HG02852 (cell line): Measurements from ENCODE around the gene KCNN3.

Experiments
- ATAC-seq: cut with Tn5 transposase; IDR thresholded peaks from one replicate; pipeline ENCODE4 v1.9.1; 2021; ENCODE audit warnings: mild to moderate bottlenecking, moderate library complexity; ENCODE audit not compliant: unreplicated experiment

The KCNN3 gene

GRCh38 chr1:154739654-154740053 lies 130.4 kb downstream of the KCNN3 start:
- ATAC-seq, result no peak

- no peak for ATAC-seq
Observed at GRCh38 chr1:154736841-154737240, 133.2 kb downstream of the KCNN3 start.

- no peak for ATAC-seq
Observed at GRCh38 chr1:154735804-154736168, 134.3 kb downstream of the KCNN3 start.

GRCh38 chr1:154735061-154735803 lies 134.8 kb downstream of the KCNN3 start:
- ATAC-seq, result no peak

GRCh38 chr1:154733621-154734020 lies 136.5 kb downstream of the KCNN3 start:
- no peak for ATAC-seq

- ATAC-seq, result no peak
Observed at GRCh38 chr1:154730986-154731489, 139.0 kb downstream of the KCNN3 start.

- no peak for ATAC-seq
Observed at GRCh38 chr1:154730259-154730658, 139.8 kb downstream of the KCNN3 start.

GRCh38 chr1:154729577-154729976 lies 140.5 kb downstream of the KCNN3 start:
- ATAC-seq, result no peak

GRCh38 chr1:154729031-154729442 lies 141.0 kb downstream of the KCNN3 start:
- no peak for ATAC-seq

GRCh38 chr1:154726896-154727753 lies 143.0 kb downstream of the KCNN3 start:
- no peak for ATAC-seq

- no peak for ATAC-seq
Observed at GRCh38 chr1:154726443-154726842, 143.6 kb downstream of the KCNN3 start.

GRCh38 chr1:154725865-154726264 lies 144.2 kb downstream of the KCNN3 start:
- ATAC-seq, result no peak

GRCh38 chr1:154720328-154721297 lies 149.5 kb downstream of the KCNN3 start:
- ATAC-seq, result no peak

- no peak for ATAC-seq
Observed at GRCh38 chr1:154719586-154720327, 150.3 kb downstream of the KCNN3 start.

- ATAC-seq, result no peak
Observed at GRCh38 chr1:154718566-154718965, 151.5 kb downstream of the KCNN3 start.

GRCh38 chr1:154717528-154717924 lies 152.6 kb downstream of the KCNN3 start:
- ATAC-seq, result no peak

- ATAC-seq, result no peak
Observed at GRCh38 chr1:154716614-154717527, 153.2 kb downstream of the KCNN3 start.

GRCh38 chr1:154716011-154716410 lies 154.1 kb downstream of the KCNN3 start:
- no peak for ATAC-seq

GRCh38 chr1:154715385-154715784 lies 154.7 kb downstream of the KCNN3 start:
- ATAC-seq, result no peak
